ENCODE data around the gene WDR64.

Gene WDR64

DNA sequence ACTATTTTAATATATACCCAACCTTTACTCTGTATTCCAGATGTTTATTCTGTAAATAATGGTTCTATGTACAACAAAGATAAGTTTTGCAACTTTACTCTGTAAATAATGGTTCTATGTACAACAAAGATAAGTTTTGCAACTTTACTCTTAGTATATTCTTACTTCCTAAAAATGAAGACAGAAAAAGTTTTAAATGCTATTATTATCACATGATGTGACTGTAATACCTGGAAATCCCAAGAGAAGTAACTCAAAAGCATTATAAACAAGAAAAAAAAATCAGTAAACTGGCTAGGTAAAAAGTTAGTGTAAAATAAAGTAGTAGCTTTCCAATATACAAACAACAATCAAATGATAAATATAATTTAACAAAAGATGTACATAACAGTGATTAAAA lies 177.4 kb downstream of the WDR64 start:
- TF ChIP-seq, protein P1, sequence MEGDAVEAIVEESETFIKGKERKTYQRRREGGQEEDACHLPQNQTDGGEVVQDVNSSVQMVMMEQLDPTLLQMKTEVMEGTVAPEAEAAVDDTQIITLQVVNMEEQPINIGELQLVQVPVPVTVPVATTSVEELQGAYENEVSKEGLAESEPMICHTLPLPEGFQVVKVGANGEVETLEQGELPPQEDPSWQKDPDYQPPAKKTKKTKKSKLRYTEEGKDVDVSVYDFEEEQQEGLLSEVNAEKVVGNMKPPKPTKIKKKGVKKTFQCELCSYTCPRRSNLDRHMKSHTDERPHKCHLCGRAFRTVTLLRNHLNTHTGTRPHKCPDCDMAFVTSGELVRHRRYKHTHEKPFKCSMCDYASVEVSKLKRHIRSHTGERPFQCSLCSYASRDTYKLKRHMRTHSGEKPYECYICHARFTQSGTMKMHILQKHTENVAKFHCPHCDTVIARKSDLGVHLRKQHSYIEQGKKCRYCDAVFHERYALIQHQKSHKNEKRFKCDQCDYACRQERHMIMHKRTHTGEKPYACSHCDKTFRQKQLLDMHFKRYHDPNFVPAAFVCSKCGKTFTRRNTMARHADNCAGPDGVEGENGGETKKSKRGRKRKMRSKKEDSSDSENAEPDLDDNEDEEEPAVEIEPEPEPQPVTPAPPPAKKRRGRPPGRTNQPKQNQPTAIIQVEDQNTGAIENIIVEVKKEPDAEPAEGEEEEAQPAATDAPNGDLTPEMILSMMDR (IDR thresholded peaks at IDR 0.05; ENCODE audit: insufficient read depth, missing control alignments), result no peak
- no peak for FAIRE-seq
- no peak for DNase-seq (ENCODE audit: insufficient read length, low spot score)

DNA sequence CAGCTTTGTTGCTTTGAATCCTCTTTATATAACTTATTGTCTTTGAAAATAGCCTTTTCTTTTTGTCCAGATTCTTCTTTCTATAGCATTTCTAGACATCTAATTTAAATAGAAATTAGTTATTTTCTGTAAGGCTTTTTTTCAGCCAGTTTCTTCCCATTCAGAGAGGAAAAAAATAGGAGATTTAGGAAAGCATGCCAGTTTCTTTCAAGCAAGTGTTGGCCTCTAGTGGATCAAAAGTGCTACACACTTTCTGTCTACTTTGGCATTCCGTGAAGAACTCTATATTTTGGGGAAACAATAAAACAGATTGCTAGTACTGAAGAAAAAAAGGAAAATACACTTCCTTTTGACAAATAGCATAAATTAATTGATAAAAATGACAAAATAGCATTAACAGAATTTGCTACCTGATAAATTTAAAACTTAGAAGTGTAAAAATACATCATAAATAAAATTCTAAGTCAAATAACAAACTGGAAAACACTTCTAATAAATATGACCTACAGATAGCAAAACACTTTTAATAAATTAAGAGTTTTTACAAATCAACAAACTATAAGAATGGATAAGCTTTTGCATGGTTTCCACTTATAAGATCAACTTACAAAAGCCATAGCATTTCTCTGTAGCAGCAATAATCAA lies 182.8 kb downstream of the WDR64 start:
- TF ChIP-seq, protein P1 (IDR thresholded peaks at IDR 0.05; ENCODE audit: insufficient read depth, missing control alignments), result peak; percentile 61
- no peak for DNase-seq (ENCODE audit: insufficient read length, low spot score)
- peak; percentile 41 for FAIRE-seq

DNA sequence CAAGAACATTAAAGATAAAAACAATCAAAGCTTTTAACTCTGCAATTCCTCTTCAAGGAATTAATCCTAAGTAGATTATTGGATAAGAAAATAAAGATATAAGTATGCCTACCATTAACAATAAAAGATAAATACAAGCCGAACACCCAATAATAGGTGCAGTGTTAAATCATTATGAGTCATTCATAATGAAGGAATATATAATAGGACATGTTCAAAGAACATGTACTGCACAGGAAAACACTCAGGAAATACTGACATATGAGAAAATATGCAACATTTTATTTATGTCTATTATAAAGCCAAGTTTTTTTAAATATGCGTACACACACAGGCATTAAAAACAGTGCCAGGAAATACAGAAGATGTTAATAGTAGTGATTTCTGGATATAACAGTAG lies 184.9 kb downstream of the WDR64 start:
- FAIRE-seq, result no peak
- DNase-seq (ENCODE audit: insufficient read length, low spot score), result no peak
- TF ChIP-seq, protein P1 (IDR thresholded peaks at IDR 0.05; ENCODE audit: insufficient read depth, missing control alignments), result no peak

DNA sequence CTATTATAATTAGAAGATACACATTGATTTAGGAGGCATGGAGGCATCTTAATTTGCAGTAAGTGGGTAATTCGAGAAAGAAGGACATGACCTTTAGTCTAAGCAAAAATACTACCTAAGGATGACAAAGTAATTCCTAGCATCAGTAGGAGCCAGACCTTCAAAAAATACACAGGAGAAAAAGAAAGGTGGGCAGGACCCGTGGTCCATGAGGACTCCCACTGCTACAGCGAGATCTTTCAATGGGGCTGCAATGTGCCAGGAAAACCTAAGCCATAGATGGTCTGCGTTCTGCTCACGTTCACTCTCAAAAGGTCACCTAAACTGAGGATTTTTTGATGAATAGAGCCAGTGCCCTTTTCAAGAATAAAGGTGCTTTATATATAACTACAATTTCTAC lies 185.3 kb downstream of the WDR64 start:
- no peak for DNase-seq (ENCODE audit: insufficient read length, low spot score)
- no peak for FAIRE-seq
- TF ChIP-seq, protein P1 (IDR thresholded peaks at IDR 0.05; ENCODE audit: insufficient read depth, missing control alignments), result no peak

DNA sequence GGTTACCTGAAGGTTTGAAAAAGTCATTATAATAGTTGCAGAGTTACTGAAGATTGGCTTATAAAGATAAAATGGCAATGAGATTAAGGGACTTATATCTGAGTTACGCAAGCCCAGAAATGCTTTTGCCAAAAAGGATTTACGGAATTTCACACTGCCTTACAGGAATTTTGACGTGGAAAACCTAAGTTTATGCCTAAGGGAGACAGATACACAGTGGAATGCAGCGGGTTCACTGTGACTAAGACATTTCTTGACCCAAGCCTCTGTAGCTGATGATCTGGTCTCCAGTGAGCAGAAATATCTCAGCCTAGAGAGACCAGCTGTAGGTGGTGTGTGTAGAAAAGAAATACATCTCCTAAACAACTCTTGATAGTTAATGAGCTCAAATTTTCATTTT lies 185.8 kb downstream of the WDR64 start:
- FAIRE-seq (no peak), DNase-seq (ENCODE audit: insufficient read length, low spot score) (no peak)
- TF ChIP-seq, protein P1 (IDR thresholded peaks at IDR 0.05; ENCODE audit: insufficient read depth, missing control alignments), result no peak

DNA sequence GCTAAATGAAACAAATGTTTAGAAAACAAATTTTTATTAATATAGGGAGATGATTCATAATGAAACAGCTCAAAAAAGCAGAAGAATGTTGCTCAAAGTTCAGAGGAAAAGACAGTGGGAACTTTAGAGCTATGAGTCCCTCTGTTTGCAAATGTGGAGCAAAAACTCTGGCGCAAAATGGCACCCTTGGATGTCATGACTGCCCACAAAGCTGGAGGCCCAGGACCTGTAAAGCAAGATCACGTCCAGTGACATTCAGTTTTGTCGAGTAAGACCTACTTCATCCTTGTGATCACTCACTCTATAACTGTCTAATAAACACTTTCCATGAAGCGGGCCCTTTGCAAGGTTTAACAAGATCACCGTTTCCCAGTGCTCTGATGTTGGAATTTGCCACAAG lies 186.8 kb downstream of the WDR64 start:
- FAIRE-seq (no peak), DNase-seq (ENCODE audit: insufficient read length, low spot score) (no peak)
- TF ChIP-seq, protein P1 (IDR thresholded peaks at IDR 0.05; ENCODE audit: insufficient read depth, missing control alignments), result no peak

DNA sequence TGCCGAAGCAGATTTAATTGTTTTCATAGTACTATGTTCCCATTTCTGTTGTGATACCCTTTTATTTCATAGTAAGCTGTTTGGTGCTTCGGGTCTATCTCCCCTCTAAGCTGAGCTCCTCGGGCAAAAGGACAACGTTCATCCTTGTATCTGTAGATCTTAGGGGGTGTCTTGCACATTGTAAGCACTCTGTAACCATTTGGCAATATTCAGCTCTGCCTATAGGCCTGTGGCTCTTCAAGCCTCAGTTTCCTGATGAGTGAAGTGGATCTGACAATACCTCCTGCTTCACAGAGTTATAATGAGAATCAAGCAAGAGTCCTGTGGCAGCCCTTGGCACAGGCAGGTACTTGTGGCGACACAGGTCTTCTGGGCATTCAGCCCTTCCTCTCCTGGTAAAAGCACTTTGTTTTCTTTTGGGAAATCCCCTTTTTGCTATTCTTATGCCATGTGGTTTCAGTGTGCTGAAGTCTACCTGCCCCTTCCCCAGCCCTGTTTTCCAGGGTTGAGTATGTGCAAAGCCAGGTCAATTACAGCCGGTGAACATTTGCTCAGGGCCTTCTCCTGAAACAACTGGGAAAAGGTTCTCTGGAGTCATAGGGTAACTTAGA lies 187.4 kb downstream of the WDR64 start:
- no peak for DNase-seq (ENCODE audit: insufficient read length, low spot score)
- FAIRE-seq, result no peak
- TF ChIP-seq, protein P1 (IDR thresholded peaks at IDR 0.05; ENCODE audit: insufficient read depth, missing control alignments), result no peak

All from D721Med (cell line).